Ishikawa (cell line): Measurements from ENCODE around the gene KIAA0513.

Experiments
- CEBPB ChIP-seq: IDR thresholded peaks from 2 replicates; pipeline ENCODE4 v1.6.1; 2012
- NFIC ChIP-seq: IDR thresholded peaks from 2 replicates; pipeline ENCODE4 v1.6.1; 2012

DNA sequence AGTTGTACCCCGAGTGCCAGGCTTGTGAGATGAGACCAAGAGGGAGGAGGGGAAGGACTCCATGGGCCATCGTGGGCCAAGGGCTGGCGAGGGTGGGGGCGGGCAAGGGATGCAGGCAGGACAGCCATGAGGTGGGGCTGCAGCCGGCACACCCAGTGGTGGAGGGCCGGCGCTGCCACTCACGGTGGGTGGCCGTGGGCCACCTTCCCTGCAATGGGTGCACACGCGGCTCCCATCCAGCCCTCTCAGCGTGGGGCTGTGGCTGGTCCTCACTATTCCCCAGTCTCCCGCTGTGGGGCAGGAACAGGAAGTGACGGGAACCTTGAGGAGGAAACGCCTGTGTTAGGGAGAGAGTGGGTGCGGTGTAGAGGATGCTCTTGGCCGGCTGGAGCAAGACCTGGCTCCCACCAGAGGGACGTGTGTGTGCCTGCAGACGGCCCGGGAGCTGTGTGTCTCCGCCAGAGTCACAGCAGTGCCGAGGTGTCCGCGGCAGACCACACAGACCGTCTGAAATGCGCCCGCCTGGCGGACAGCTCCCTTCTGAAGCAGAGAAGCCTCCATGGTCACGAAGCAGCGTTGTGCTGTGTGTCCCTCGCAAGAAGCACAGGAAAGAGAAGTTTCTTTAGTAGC is 61.1 kb downstream of the KIAA0513 start:
- TF ChIP-seq CEBPB (no peak), NFIC (no peak)
